Caco-2 (cell line): ENCODE measurements around the gene MAIP1. TPM values are rescaled to one million over a fixed set of nuclear protein-coding genes. Genes with fewer than 3 reads are reported as not detected.

ENCODE experiments used
- BruUV-seq: library from RNA; stranded (reverse); fragments of 400-500 nt; replicated peaks from 2 replicates; lab custom pipeline; 2021; lab: Mats Ljungman, UMichigan
- CTCF ChIA-PET: fragments of 300-600 bp; sonication (Branson Sonifier 250); formaldehyde crosslinking; loops from one replicate; lab custom pipeline; 2022; ENCODE audit warnings: antibody characterized with exemption; lab: Charles Lee
- POLR2A ChIA-PET: fragments of 300-600 bp; sonication (Branson Sonifier 250); formaldehyde crosslinking; loops from one replicate; lab custom pipeline; 2022; ENCODE audit warnings: antibody characterized with exemption; lab: Charles Lee
- DNase-seq, 2 experiments: peaks; one replicate each; pipeline versions ENCODE4 v3.0.0 to v3.0.0-alpha.2; 2020 to 2022
- H3K27me3 ChIP-seq: replicated peaks from 2 replicates; pipeline ENCODE4 v1.6.0; 2011; ENCODE audit warnings: low read length; ENCODE audit not compliant: control insufficient read depth, insufficient read depth
- H3K36me3 ChIP-seq: 2 replicates; pipeline ENCODE4 v1.5.1; 2011; ENCODE audit warnings: low read length; ENCODE audit not compliant: control insufficient read depth, insufficient read depth
- H3K4me1 ChIP-seq: fragments of 250-450 bp; sonication (Bioruptor Pico); 2 replicates; pipeline ENCODE4 v1.5.1; 2020; ENCODE audit warnings: mild to moderate bottlenecking
- H3K4me3 ChIP-seq: 2 replicates; pipeline ENCODE4 v1.5.1; 2011; ENCODE audit warnings: low read depth, mild to moderate bottlenecking, control low read depth, low read length
- H3K9me3 ChIP-seq: fragments of 250-450 bp; sonication (Bioruptor Pico); 2 replicates; pipeline ENCODE4 v1.5.1; 2020; ENCODE audit warnings: mild to moderate bottlenecking, moderate library complexity
- H3K27ac Mint-ChIP-seq: one replicate; pipeline ENCODE4 v1.8.0; 2022; ENCODE audit warnings: mixed read lengths; ENCODE audit not compliant: unreplicated experiment
- H3K27me3 Mint-ChIP-seq: one replicate; pipeline ENCODE4 v1.8.0; 2022; ENCODE audit warnings: mixed read lengths; ENCODE audit not compliant: insufficient read depth, unreplicated experiment
- H3K36me3 Mint-ChIP-seq: one replicate; pipeline ENCODE4 v1.8.0; 2022; ENCODE audit warnings: mild to moderate bottlenecking, mixed read lengths; ENCODE audit not compliant: insufficient read depth, unreplicated experiment
- H3K4me1 Mint-ChIP-seq: one replicate; pipeline ENCODE4 v1.8.0; 2022; ENCODE audit warnings: low read depth, mixed read lengths; ENCODE audit not compliant: unreplicated experiment
- H3K4me3 Mint-ChIP-seq: one replicate; pipeline ENCODE4 v1.8.0; 2022; ENCODE audit warnings: mild to moderate bottlenecking, moderate library complexity, mixed read lengths; ENCODE audit not compliant: unreplicated experiment
- H3K9me3 Mint-ChIP-seq: one replicate; pipeline ENCODE4 v1.8.0; 2022; ENCODE audit warnings: mixed read lengths; ENCODE audit not compliant: unreplicated experiment
- CTCF ChIP-seq, 2 experiments: fragments of 200-600 bp in 1 of 2; IDR thresholded peaks; 1 replicate in 1 of 2; 2 replicates in 1 of 2; pipeline versions ENCODE4 v1.5.1 to v1.8.0; 2011 to 2022; ENCODE audit warnings: antibody characterized with exemption in 1 of 2, control low read depth in 1 of 2, inconsistent platforms in 1 of 2, low read depth in 1 of 2, low read length in 1 of 2, mild to moderate bottlenecking in 1 of 2, moderate library complexity in 1 of 2; ENCODE audit not compliant: insufficient read depth in 1 of 2, severe bottlenecking in 1 of 2, unreplicated experiment in 1 of 2
- intact Hi-C: fragments of 100-400 bp; cut with micrococcal nuclease; formaldehyde crosslinking; loops from one replicate; pipeline ENCODE4 v1.10.0; 2022; ENCODE audit not compliant: unreplicated experiment
- total RNA-seq: library from RNA; stranded (reverse); gene quantifications from 2 replicates; pipeline ENCODE4 v1.2.3, GENCODE V29; 2022

Gene MAIP1
- total RNA-seq, 1 experiment from 2014 or later, result 42.1 TPM

- TF ChIP-seq CTCF (IDR thresholded peaks at IDR 0.05; ENCODE audit: insufficient read depth in 1 of 2, low read depth in 1 of 2, low read length in 1 of 2, severe bottlenecking in 1 of 2, unreplicated experiment in 1 of 2), result no peak
- no peaks in the 10 kb centered on the region for H3K9me3 ChIP-seq
- Mint-ChIP-seq H3K27ac (no peak overlapping the region), H3K4me1 (peaks cover 6% of the 10 kb centered on the region), H3K27me3 (no peaks in the 10 kb centered on the region), H3K4me3 (no peak overlapping the region), H3K36me3 (peaks cover 5% of the 10 kb centered on the region), H3K9me3 (no peaks in the 10 kb centered on the region)
- DNase-seq, result no peak
- no peak overlapping the region for H3K4me3 ChIP-seq
- ChIA-PET CTCF (no interaction called here), POLR2A (no interaction called here)
- H3K4me1 ChIP-seq, result peaks cover 20% of the 10 kb centered on the region
- no peaks in the 10 kb centered on the region for H3K27me3 ChIP-seq
- no peaks in the 10 kb centered on the region for H3K36me3 ChIP-seq
- BruUV-seq, result no TSS peak
- intact Hi-C loops, result loop anchor here (1.0 to 5.0 kb wide), 3 partner anchors 108 to 319 kb away; no protein-coding TSS in a partner anchor
These were observed 29.4 kb downstream of the MAIP1 start for GRCh38 chr2:199984755-199985154.

- Mint-ChIP-seq H3K9me3 (no peaks in the 10 kb centered on the region), H3K36me3 (peaks cover 5% of the 10 kb centered on the region), H3K27me3 (no peaks in the 10 kb centered on the region), H3K4me3 (no peak overlapping the region), H3K4me1 (peaks cover 6% of the 10 kb centered on the region), H3K27ac (no peak overlapping the region)
- no TSS peak for BruUV-seq
- no peak overlapping the region for H3K4me3 ChIP-seq
- CTCF ChIA-PET, result interaction anchor here (0.5 to 1.2 kb wide), 8 partner anchors 235 to 897 kb away, joined by 3 to 5 read pairs (median 3); no protein-coding TSS in a partner anchor
- H3K9me3 ChIP-seq, result no peaks in the 10 kb centered on the region
- POLR2A ChIA-PET, result no interaction called here
- peak; percentile 64 to 75 for TF ChIP-seq CTCF (IDR thresholded peaks at IDR 0.05; ENCODE audit: insufficient read depth in 1 of 2, low read depth in 1 of 2, low read length in 1 of 2, severe bottlenecking in 1 of 2, unreplicated experiment in 1 of 2)
- H3K36me3 ChIP-seq, result no peaks in the 10 kb centered on the region
- DNase-seq, result peak; percentile 82 to 83
- intact Hi-C loops, result loop anchor here (1.0 to 5.0 kb wide), 2 partner anchors 107 to 318 kb away; no protein-coding TSS in a partner anchor
- peaks cover 27% of the 10 kb centered on the region for H3K4me1 ChIP-seq
- H3K27me3 ChIP-seq, result no peaks in the 10 kb centered on the region
These were observed 30.3 kb downstream of the MAIP1 start for GRCh38 chr2:199985625-199986207.

- CTCF ChIA-PET, result interaction anchor here (0.7 kb wide), 1 partner anchor 490 kb away, joined by 3 read pairs; no protein-coding TSS in a partner anchor
- peaks cover 30% of the 10 kb centered on the region for H3K4me1 ChIP-seq
- Mint-ChIP-seq H3K9me3 (no peaks in the 10 kb centered on the region), H3K4me3 (no peak overlapping the region), H3K36me3 (no peaks in the 10 kb centered on the region), H3K27ac (no peak overlapping the region), H3K4me1 (peaks cover 6% of the 10 kb centered on the region), H3K27me3 (no peaks in the 10 kb centered on the region)
- H3K36me3 ChIP-seq, result no peaks in the 10 kb centered on the region
- no peaks in the 10 kb centered on the region for H3K27me3 ChIP-seq
- H3K9me3 ChIP-seq, result no peaks in the 10 kb centered on the region
- intact Hi-C loops, result loop anchor here (5.0 kb wide), 1 partner anchor 105 kb away; no protein-coding TSS in a partner anchor
- POLR2A ChIA-PET, result no interaction called here
- no peak overlapping the region for H3K4me3 ChIP-seq
- no peak for DNase-seq
- BruUV-seq, result no TSS peak
- no peak for TF ChIP-seq CTCF (IDR thresholded peaks at IDR 0.05; ENCODE audit: insufficient read depth in 1 of 2, low read depth in 1 of 2, low read length in 1 of 2, severe bottlenecking in 1 of 2, unreplicated experiment in 1 of 2)
These were observed 32.2 kb downstream of the MAIP1 start for GRCh38 chr2:199987586-199987985.
